HEK293 (cell line): Measurements from ENCODE around the gene SETD7.
A peak's percentile ranks its signal among the peaks of the same experiment; 100 is the strongest.

ENCODE experiments used
- CTCF ChIA-PET: fragments of 350-600 bp; formaldehyde crosslinking; extraction: SDS; loops from one replicate; lab custom pipeline; 2021; ENCODE audit warnings: antibody characterized with exemption; lab: Yijun Ruan, JAX
- POLR2A ChIA-PET: fragments of 300-600 bp; formaldehyde crosslinking; extraction: SDS; loops from one replicate; lab custom pipeline; 2020; ENCODE audit warnings: antibody characterized with exemption, inconsistent platforms; lab: Yijun Ruan, JAX
- H3K27ac ChIP-seq: fragments of 200-500 bp; sonication (Bioruptor generic); 2 replicates; pipeline ENCODE4 v1.5.1; 2014; ENCODE audit warnings: low read depth, low read length, control low read depth, inconsistent platforms; ENCODE audit errors: extremely low read depth
- H3K36me3 ChIP-seq, 2 experiments: fragments of 200-500 bp in 1 of 2; sonication (Bioruptor generic) in 1 of 2; 1 replicate in 1 of 2; 2 replicates in 1 of 2; pipeline ENCODE4 v1.5.1; 2014 to 2017; ENCODE audit warnings: inconsistent platforms in 2 of 2, low read length in 2 of 2; ENCODE audit not compliant: control insufficient read depth in 2 of 2, insufficient read depth in 1 of 2
- H3K4me1 ChIP-seq: fragments of 200-500 bp; sonication (Bioruptor generic); 2 replicates; pipeline ENCODE4 v1.5.1; 2014; ENCODE audit warnings: mild to moderate bottlenecking, low read length, inconsistent platforms; ENCODE audit not compliant: control insufficient read depth, insufficient read depth
- H3K4me3 ChIP-seq: 2 replicates; pipeline ENCODE4 v1.5.1; 2011; ENCODE audit warnings: low read depth, mild to moderate bottlenecking, control low read depth, low read length, moderate library complexity
- H3K9me3 ChIP-seq: fragments of 200-500 bp; sonication (Bioruptor generic); 2 replicates; pipeline ENCODE4 v1.5.1; 2014; ENCODE audit warnings: low read depth, low read length, inconsistent platforms; ENCODE audit not compliant: control insufficient read depth, insufficient read depth
- GLIS1 ChIP-seq: fragments of 450-650 bp; formaldehyde crosslinking; IDR thresholded peaks from 2 replicates; pipeline ENCODE4 v1.5.1; 2016; ENCODE audit warnings: missing biosample characterization, missing genetic modification characterization
- IKZF3 ChIP-seq: fragments of 450-650 bp; IDR thresholded peaks from 2 replicates; pipeline ENCODE4 v1.5.0; 2018; ENCODE audit warnings: missing biosample characterization, mild to moderate bottlenecking, missing genetic modification characterization, moderate library complexity
- SCRT1 ChIP-seq: fragments of 450-650 bp; formaldehyde crosslinking; IDR thresholded peaks from 2 replicates; pipeline ENCODE4 v1.5.1; 2016; ENCODE audit warnings: missing biosample characterization, missing genetic modification characterization, borderline replicate concordance
- SCRT2 ChIP-seq: fragments of 450-650 bp; formaldehyde crosslinking; IDR thresholded peaks from 2 replicates; pipeline ENCODE4 v1.5.1; 2016; ENCODE audit warnings: missing biosample characterization, missing genetic modification characterization
- TRIM28 ChIP-seq: IDR thresholded peaks from 2 replicates; pipeline ENCODE4 v1.6.1; 2011; ENCODE audit warnings: low read length, control low read depth, borderline replicate concordance
- ZBTB17 ChIP-seq: fragments of 450-650 bp; formaldehyde crosslinking; IDR thresholded peaks from 2 replicates; pipeline ENCODE4 v1.5.1; 2016; ENCODE audit warnings: missing biosample characterization, missing genetic modification characterization
- ZEB2 ChIP-seq: fragments of 450-650 bp; formaldehyde crosslinking; IDR thresholded peaks from 2 replicates; pipeline ENCODE4 v1.5.1; 2016; ENCODE audit warnings: missing biosample characterization, missing genetic modification characterization
- ZNF214 ChIP-seq: fragments of 450-650 bp; formaldehyde crosslinking; IDR thresholded peaks from 2 replicates; pipeline ENCODE4 v1.5.1; 2017; ENCODE audit warnings: missing biosample characterization, mild to moderate bottlenecking, missing genetic modification characterization, borderline replicate concordance
- ZNF48 ChIP-seq: fragments of 450-650 bp; formaldehyde crosslinking; IDR thresholded peaks from 2 replicates; pipeline ENCODE4 v1.5.1; 2016; ENCODE audit warnings: missing biosample characterization, missing genetic modification characterization
- ZNF580 ChIP-seq: fragments of 450-650 bp; formaldehyde crosslinking; IDR thresholded peaks from 2 replicates; pipeline ENCODE4 v1.5.1; 2016; ENCODE audit warnings: missing biosample characterization, missing genetic modification characterization
- ZNF626 ChIP-seq: fragments of 450-650 bp; sonication (Bioruptor Pico); formaldehyde crosslinking; IDR thresholded peaks from 2 replicates; pipeline ENCODE4 v1.5.1; 2018; ENCODE audit warnings: missing biosample characterization, missing genetic modification characterization, inconsistent platforms
- ZNF639 ChIP-seq: fragments of 450-650 bp; formaldehyde crosslinking; IDR thresholded peaks from 2 replicates; pipeline ENCODE4 v1.5.1; 2016; ENCODE audit warnings: missing biosample characterization, missing genetic modification characterization
- ZNF664 ChIP-seq: fragments of 450-650 bp; formaldehyde crosslinking; IDR thresholded peaks from 2 replicates; pipeline ENCODE4 v1.5.1; 2016; ENCODE audit warnings: missing biosample characterization, missing genetic modification characterization
- ZNF776 ChIP-seq: fragments of 450-650 bp; formaldehyde crosslinking; IDR thresholded peaks from 2 replicates; pipeline ENCODE4 v1.5.0; 2017; ENCODE audit warnings: missing biosample characterization, missing genetic modification characterization, borderline replicate concordance
- ZNF792 ChIP-seq: fragments of 450-650 bp; formaldehyde crosslinking; IDR thresholded peaks from 2 replicates; pipeline ENCODE4 v1.5.1; 2016; ENCODE audit warnings: missing biosample characterization, missing genetic modification characterization
- ZSCAN16 ChIP-seq: fragments of 450-650 bp; formaldehyde crosslinking; IDR thresholded peaks from 2 replicates; pipeline ENCODE4 v1.5.1; 2016; ENCODE audit warnings: missing biosample characterization, missing genetic modification characterization
- TF ChIP-seq, protein P1 (sequence below): fragments of 450-650 bp; formaldehyde crosslinking; IDR thresholded peaks from 2 replicates; pipeline ENCODE4 v1.5.1; 2016; ENCODE audit warnings: missing biosample characterization, missing genetic modification characterization
- TF ChIP-seq, protein P2 (sequence below): fragments of 450-650 bp; formaldehyde crosslinking; IDR thresholded peaks from 2 replicates; pipeline ENCODE4 v1.5.1; 2017; ENCODE audit warnings: missing biosample characterization, missing genetic modification characterization

The SETD7 gene

DNA sequence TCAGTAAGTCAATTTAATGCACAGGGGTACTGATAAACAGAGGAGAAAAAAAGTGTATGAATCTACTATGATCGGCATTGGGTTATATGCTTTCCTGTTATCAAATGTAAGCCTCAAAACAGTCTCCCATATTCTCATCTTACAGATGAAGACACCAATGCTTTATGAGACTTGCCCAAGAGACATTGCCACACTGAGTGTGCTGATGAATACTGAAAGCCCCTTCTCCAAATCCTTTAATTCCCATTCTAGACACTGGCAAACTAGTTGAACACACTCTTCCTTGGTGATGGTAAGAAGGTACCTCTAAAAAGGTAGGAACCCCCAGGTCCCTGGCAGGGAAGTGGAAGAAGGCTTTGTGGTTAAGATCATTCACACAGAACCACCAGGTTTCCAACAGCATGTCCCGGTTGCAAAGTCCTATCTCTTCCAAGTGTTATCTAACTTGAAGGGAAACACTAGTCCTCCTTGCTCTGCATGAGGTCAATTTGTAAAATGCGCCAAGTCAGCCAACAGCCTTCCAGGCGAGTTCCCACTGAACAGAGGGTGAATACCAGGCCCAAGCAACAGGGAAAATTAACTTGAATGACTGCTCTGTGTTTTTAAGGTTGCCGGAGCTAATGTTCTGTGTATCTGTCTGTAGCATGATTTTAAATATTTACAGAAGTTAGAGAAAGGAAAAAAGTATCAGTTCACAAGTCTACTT, 5.1 kb downstream of the SETD7 start:
- POLR2A ChIA-PET, result no interaction called here
- Histone ChIP-seq H3K36me3 (peaks cover 0 to 11% of the 10 kb centered on the region in 2 experiments; a peak in 1 of 3 replicates), H3K4me3 (no peak overlapping the region), H3K4me1 (peaks cover 8% of the 10 kb centered on the region), H3K9me3 (no peaks in the 10 kb centered on the region), H3K27ac (peak overlapping the region; percentile 20; the same call in 1 of the 2 replicates)
- CTCF ChIA-PET, result interaction anchor here (1.3 kb wide), 1 partner anchor 53 kb away, joined by 3 read pairs; no protein-coding TSS in a partner anchor
- TF ChIP-seq ZNF580 (no peak), SCRT2 (peak; percentile 51), ZBTB17 (tag by site-specific recombination) (0 out of 2 replicates have a peak, but pooled peaks have one; percentile 15), ZEB2 (no peak), TRIM28 (peak; percentile 69; the same call in 1 of the 2 replicates), GLIS1 (tag by site-specific recombination) (peak; percentile 55; the same call in 1 of the 2 replicates), IKZF3 (tag by site-specific recombination) (peak; percentile 39; the same call in 1 of the 2 replicates)
- TF ChIP-seq, protein P1, sequence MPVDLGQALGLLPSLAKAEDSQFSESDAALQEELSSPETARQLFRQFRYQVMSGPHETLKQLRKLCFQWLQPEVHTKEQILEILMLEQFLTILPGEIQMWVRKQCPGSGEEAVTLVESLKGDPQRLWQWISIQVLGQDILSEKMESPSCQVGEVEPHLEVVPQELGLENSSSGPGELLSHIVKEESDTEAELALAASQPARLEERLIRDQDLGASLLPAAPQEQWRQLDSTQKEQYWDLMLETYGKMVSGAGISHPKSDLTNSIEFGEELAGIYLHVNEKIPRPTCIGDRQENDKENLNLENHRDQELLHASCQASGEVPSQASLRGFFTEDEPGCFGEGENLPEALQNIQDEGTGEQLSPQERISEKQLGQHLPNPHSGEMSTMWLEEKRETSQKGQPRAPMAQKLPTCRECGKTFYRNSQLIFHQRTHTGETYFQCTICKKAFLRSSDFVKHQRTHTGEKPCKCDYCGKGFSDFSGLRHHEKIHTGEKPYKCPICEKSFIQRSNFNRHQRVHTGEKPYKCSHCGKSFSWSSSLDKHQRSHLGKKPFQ (tag by site-specific recombination), result peak; percentile 86

- H3K36me3 ChIP-seq, result peaks cover 0 to 30% of the 10 kb centered on the region in 2 experiments; a peak in 1 of 3 replicates
- H3K4me1 ChIP-seq, result peaks cover 8% of the 10 kb centered on the region
- ChIA-PET POLR2A (no interaction called here), CTCF (interaction anchor here (0.5 kb wide), 1 partner anchor 179 kb away, joined by 3 read pairs; no protein-coding TSS in a partner anchor)
- H3K27ac ChIP-seq, result no peak overlapping the region
- no peak for TF ChIP-seq ZNF214 (tag by site-specific recombination)
- no peak for TF ChIP-seq ZNF48 (tag by site-specific recombination)
- no peak for TF ChIP-seq ZNF776 (tag by site-specific recombination)
- TF ChIP-seq, protein P2, sequence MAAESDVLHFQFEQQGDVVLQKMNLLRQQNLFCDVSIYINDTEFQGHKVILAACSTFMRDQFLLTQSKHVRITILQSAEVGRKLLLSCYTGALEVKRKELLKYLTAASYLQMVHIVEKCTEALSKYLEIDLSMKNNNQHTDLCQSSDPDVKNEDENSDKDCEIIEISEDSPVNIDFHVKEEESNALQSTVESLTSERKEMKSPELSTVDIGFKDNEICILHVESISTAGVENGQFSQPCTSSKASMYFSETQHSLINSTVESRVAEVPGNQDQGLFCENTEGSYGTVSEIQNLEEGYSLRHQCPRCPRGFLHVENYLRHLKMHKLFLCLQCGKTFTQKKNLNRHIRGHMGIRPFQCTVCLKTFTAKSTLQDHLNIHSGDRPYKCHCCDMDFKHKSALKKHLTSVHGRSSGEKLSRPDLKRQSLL (tag by site-specific recombination), result no peak
- no peak for TF ChIP-seq ZNF580
- no peak for TF ChIP-seq ZNF664
- no peak for TF ChIP-seq IKZF3 (tag by site-specific recombination)
- no peak for TF ChIP-seq ZNF626
- no peak for TF ChIP-seq ZNF792 (tag by site-specific recombination)
- TF ChIP-seq ZSCAN16, result no peak
- TF ChIP-seq ZNF639 (tag by site-specific recombination), result no peak
- no peak for TF ChIP-seq SCRT1 (tag by site-specific recombination)
- no peak overlapping the region for H3K4me3 ChIP-seq
- H3K9me3 ChIP-seq, result no peaks in the 10 kb centered on the region
Measured at GRCh38 chr4:139547979-139548378, 8.0 kb downstream of the SETD7 start.
